Esophagus (tissue), 2 donors: ENCODE measurements around the gene KLHL40. TPM values are rescaled to one million over a fixed set of nuclear protein-coding genes. Genes with fewer than 3 reads are reported as not detected.

Source experiments
- H3K27ac ChIP-seq, 2 donors: one replicate each; pipeline ENCODE4 v1.5.1; 2013; ENCODE audit warnings: low read depth in 2 of 2, mild to moderate bottlenecking in 2 of 2, inconsistent platforms in 1 of 2, low read length in 1 of 2, moderate library complexity in 1 of 2
- H3K27me3 ChIP-seq, 2 donors: one replicate each; pipeline ENCODE4 v1.6.1; 2013; ENCODE audit warnings: low read length in 2 of 2, control low read depth in 1 of 2, mild to moderate bottlenecking in 1 of 2; ENCODE audit not compliant: insufficient read depth in 2 of 2, control insufficient read depth in 1 of 2
- H3K36me3 ChIP-seq, 2 donors: one replicate each; pipeline ENCODE4 v1.6.1; 2013; ENCODE audit warnings: low read length in 1 of 2; ENCODE audit not compliant: control insufficient read depth in 2 of 2, insufficient read depth in 2 of 2
- H3K4me1 ChIP-seq, 2 donors: one replicate each; pipeline ENCODE4 v1.6.1; 2013; ENCODE audit warnings: low read length in 1 of 2; ENCODE audit not compliant: control insufficient read depth in 2 of 2, insufficient read depth in 2 of 2
- H3K4me3 ChIP-seq, 2 donors: one replicate each; pipeline ENCODE4 v1.5.1; 2013; ENCODE audit warnings: low read length in 2 of 2, mild to moderate bottlenecking in 2 of 2, low read depth in 1 of 2, moderate library complexity in 1 of 2
- H3K9me3 ChIP-seq, 2 donors: one replicate each; pipeline ENCODE4 v1.6.1; 2013; ENCODE audit warnings: mild to moderate bottlenecking in 2 of 2, low read depth in 1 of 2, low read length in 1 of 2, moderate library complexity in 1 of 2; ENCODE audit not compliant: control insufficient read depth in 2 of 2, insufficient read depth in 1 of 2
- WGBS, 2 donors: extraction: QIAGEN DNeasy Blood & Tissue Kit; methylation state at CpG; one replicate each; pipeline ENCODE4 v1.1.7; 2013; 5-methylcytosine and 5-hydroxymethylcytosine counted together
- polyA plus RNA-seq, 2 donors: library from polyadenylated mRNA; stranded (reverse); fragments of 200-250 nt; gene quantifications; one replicate each; pipeline ENCODE4 v1.2.3, GENCODE V29; 2013
- donor health status: healthy with polysubstance abuse.
- donor health status: Bipolar disorder and iron deficiency.

KLHL40 gene
- polyA plus RNA-seq, 2 donors = 0.02 TPM; not detected in 1

DNA sequence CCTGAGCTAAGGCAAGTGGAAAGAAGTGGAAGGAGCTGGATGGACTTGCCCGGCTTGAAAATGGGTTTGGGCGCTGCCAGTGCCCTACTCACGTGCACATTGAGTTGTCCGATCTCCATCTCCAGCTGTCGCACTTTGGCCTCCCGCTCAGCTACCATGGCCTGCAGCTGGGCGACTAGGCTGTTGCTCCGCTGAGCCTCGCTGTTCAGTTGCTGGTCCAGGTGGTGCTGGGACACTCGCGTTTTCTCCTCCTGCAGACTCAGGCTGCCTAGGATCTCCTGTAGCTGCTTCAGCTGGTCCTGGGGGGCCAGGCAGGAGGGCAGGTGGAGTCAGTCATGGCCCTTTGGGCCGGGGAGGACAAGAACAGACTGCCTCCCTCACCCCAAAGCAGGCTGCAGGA is 50.3 kb downstream of the KLHL40 start:
- WGBS, 2 donors = 91 to 94% methylated on average over 12 of the region's 12 CpGs

DNA sequence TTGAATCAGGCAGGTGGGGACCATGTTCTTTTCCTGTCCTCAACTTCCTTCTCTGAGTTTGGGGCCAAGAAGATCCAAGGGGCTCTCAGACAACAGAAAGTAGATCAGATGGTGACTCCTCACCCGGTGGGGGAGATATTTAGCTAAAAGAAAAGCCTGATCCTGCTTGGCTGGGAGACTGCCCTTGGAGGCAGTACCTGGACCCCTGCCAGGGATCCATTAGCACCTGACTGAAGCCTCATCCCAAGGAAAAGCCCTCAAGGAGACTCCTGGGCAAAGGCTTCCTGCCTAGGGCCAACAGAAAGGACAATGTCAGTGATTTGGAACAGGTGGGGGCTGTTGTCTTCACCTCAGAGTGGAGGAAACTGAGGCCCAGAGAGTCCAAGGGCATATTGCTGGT is 50.7 kb downstream of the KLHL40 start:
- Histone ChIP-seq H3K4me1 (no peaks in the 10 kb centered on the region), H3K27me3 (no peaks in the 10 kb centered on the region), H3K36me3 (no peaks in the 10 kb centered on the region), H3K9me3 (peaks cover 0 to 2% of the 10 kb centered on the region in 2 donors), H3K27ac (no peak overlapping the region), H3K4me3 (no peak overlapping the region)
- 26 to 35% methylated on average over 1 of the region's 1 CpG for WGBS, 2 donors

More for the DNA sequence above, 50.3 kb downstream of the KLHL40 start:
- Histone ChIP-seq H3K4me1 (peaks cover 0 to 2% of the 10 kb centered on the region in 2 donors), H3K36me3 (no peaks in the 10 kb centered on the region), H3K9me3 (peaks cover 0 to 2% of the 10 kb centered on the region in 2 donors), H3K27ac (no peak overlapping the region), H3K27me3 (no peaks in the 10 kb centered on the region), H3K4me3 (no peak overlapping the region)

DNA sequence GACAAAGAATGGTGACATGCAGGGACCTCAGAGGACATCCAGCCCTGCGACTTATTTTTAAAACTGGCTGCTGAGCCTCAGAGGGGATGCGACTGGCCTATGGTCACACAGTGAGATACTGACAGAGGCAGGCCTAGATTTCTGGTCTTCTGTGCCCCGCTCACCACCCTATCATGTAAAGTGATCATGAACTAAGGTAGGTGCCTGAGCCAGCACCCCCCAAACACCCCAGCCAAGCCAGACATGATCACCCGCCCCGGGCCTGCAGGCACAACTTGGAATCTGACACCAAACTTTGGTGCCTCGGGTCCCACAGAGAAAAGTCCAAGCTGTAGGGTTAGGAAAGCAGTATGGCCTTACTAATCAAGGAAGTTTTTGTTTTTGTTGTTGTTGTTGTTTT is 51.2 kb downstream of the KLHL40 start:
- Histone ChIP-seq H3K27ac (no peak overlapping the region), H3K9me3 (peaks cover 0 to 2% of the 10 kb centered on the region in 2 donors), H3K27me3 (no peaks in the 10 kb centered on the region), H3K4me3 (no peak overlapping the region), H3K4me1 (no peaks in the 10 kb centered on the region), H3K36me3 (no peaks in the 10 kb centered on the region)
- 93% methylated on average over 6 of the region's 6 CpGs for WGBS, 2 donors

DNA sequence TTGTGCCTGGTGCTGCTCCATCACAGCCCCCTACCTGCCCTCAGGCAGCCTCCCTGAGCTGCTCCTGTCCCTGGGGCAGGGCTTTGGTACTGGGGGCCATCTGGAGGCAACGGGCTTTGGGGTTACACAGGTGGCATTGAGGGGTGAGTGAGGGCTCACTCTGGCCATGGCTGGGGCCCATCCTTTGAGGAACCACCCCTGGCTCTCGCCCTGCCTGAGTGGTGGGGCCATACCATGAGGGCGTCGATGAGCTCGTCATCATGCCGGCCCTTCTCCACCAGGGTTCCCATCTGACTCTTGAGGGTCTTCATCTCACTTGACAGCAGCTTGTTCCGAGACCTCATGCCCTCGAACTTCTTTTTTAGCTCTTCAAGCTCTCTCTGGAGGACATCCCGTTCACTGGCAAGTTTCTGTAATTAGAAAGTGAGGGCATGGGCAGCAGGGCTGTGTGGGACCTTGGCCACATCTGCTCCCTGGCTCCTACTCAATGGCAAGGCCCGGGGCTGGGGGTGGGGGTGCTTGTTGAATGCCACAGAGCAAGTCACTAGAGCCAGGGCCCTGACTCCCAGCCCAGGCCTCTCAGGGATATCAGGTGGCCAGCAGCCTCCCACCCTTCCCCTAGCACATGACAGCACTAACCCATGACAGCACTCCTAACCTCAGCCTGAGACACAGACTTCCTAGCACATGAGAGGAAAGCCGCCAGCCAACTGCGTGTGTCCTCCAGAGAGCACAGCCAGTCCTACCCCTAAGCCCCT is 54.2 kb downstream of the KLHL40 start:
- no peaks in the 10 kb centered on the region for H3K4me1 ChIP-seq
- no peak overlapping the region for H3K27ac ChIP-seq
- no peak overlapping the region for H3K4me3 ChIP-seq
- no peaks in the 10 kb centered on the region for H3K36me3 ChIP-seq
- H3K9me3 ChIP-seq = peaks cover 0 to 2% of the 10 kb centered on the region in 2 donors
- H3K27me3 ChIP-seq = no peaks in the 10 kb centered on the region
- WGBS, 2 donors = 84 to 91% methylated on average over 12 of the region's 12 CpGs

DNA sequence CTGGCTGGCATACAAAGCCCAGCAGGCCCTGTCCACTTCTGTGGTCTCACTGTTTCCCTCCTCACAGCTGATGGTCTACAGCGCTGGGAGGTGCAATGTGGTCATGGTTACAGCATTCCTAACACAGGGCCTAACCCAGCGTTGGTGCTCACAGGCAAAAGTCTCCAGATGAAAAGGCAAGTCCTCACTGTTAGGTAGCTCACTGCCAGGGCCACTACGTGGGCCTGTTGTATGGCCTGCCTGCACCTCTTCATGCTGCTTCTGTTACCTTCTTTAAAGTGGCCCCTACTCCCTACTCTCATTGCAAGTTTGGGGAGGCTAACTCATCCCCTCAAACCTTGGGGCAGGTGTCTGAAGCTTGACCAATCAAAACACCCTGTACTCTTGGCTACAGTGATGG is 56.5 kb downstream of the KLHL40 start:
- 83 to 90% methylated on average over 3 of the region's 3 CpGs for WGBS, 2 donors
- peaks cover 0 to 4% of the 10 kb centered on the region in 2 donors for H3K4me1 ChIP-seq
- no peak overlapping the region for H3K4me3 ChIP-seq
- peaks cover 0 to 2% of the 10 kb centered on the region in 2 donors for H3K9me3 ChIP-seq
- H3K36me3 ChIP-seq = no peaks in the 10 kb centered on the region
- no peaks in the 10 kb centered on the region for H3K27me3 ChIP-seq
- H3K27ac ChIP-seq = no peak overlapping the region

Other genes with a start within 250 kb of the KLHL40 start
- gene VIPR1, start 182.9 kb upstream of the KLHL40 start, polyA plus RNA-seq = 1 to 10 TPM; 3.6 to 7.0 TPM
- 10 to 100 TPM in 1 of 2 donors, 1 to 10 TPM in 1; 5.0 to 10.0 TPM for gene SEC22C, start 103.6 kb upstream of the KLHL40 start, polyA plus RNA-seq
- gene SS18L2, start 94.7 kb upstream of the KLHL40 start, polyA plus RNA-seq = 10 to 100 TPM; 18.1 to 23.2 TPM
- gene NKTR, start 84.9 kb upstream of the KLHL40 start, polyA plus RNA-seq = 10 to 100 TPM; 13.9 to 26.3 TPM
- gene ZBTB47, start 31.8 kb upstream of the KLHL40 start, polyA plus RNA-seq = 1 to 10 TPM; 3.5 to 6.0 TPM
- gene HHATL, start 17.3 kb downstream of the KLHL40 start, polyA plus RNA-seq = under 1 TPM; 0.12 to 0.41 TPM
- gene CCDC13, start 87.7 kb downstream of the KLHL40 start, polyA plus RNA-seq = 1 to 10 TPM in 1 of 2 donors, under 1 TPM in 1; 0.53 to 1.0 TPM
- gene HIGD1A, start 119.0 kb downstream of the KLHL40 start, polyA plus RNA-seq = 100 to 1,000 TPM; 137 to 161 TPM
- under 1 TPM; 0.75 to 0.88 TPM for gene ACKR2, start 123.9 kb downstream of the KLHL40 start, polyA plus RNA-seq
- not detected for gene CYP8B1, start 190.3 kb downstream of the KLHL40 start, polyA plus RNA-seq
- 1 to 10 TPM; 2.5 to 5.2 TPM for gene ZNF662, start 220.6 kb downstream of the KLHL40 start, polyA plus RNA-seq